CD1c-positive myeloid dendritic cell (primary cell): ENCODE results near the gene RGS14.
"Not testable (repeated sequence)": the region's sequence is repeated elsewhere in the genome, so short reads cannot be mapped to it uniquely, and the experiment has no call there.

ENCODE experiments used
- DNase-seq: peaks from one replicate; pipeline ENCODE4 v3.0.0-alpha.2; 2016; ENCODE audit errors: extremely low spot score

RGS14 gene

DNA sequence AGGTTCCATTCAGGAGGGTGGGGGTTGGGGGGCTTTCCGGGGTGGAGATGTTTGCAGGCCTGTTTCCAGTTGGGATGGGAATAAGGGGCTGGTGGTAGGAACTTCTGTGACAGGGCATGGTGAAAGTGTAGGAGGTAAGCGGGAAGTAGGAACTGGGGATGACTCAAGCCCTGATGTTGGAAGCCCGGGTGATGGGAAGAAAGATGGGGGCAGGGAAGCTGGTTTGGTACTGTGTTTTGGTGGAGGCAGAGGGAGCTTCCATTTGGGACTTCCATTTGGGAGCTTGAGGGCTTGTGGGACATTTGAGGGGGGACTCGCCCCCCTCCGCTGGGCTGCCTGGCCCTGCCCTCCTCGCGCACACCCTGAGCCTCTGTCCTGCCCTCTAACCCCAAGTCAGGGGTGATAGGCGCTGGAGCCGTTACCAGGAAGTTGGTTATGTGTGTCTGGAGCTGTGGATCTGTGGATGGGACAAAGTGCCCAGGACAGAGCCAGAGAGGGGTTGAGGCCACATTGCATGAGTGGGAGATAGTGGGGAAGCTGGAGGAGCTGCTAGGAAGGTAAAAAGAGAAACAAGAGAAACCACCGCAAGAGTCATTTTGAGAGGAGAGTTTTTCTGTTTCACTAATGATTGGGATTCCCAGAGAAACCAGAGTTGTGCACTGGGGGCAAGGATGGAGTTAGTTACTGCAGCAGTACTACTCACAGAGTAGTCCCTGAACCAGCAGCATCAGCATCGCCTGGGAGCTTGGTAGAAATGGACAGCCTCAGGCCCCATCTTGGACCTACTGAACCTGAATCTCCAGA lies 6.6 kb downstream of the RGS14 start:
- peak; percentile 68 for DNase-seq

DNA sequence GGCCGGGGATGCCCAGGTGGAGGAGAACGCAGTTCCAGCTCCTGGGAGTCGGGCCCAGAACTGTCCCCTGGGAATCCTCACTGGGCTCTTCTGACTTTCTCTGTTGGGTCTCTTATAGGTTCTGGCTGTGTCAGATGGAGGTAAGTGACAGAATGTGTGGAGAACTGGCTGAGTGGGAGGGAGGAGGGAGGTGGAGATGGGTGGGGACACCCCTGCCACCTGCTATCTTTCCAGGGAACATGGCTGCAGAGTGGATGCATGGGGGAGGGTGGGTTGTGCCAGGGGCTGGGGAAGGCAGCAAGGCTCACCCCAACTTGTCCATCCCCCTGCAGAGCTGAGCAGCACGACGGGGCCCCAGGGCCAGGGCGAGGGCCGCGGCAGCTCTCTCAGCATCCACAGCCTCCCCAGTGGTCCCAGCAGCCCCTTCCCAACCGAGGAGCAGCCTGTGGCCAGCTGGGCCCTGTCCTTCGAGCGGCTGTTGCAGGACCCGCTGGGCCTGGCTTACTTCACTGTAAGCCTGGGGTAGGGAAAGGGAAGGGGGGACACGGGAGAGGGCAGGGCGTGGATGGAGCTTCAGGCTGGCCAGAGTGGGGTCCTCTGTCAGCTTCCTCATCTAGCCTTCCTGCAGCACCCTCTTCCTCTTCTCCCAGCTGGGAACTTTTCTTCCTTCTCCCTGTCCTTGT lies 8.3 kb downstream of the RGS14 start:
- DNase-seq: no peak

DNA sequence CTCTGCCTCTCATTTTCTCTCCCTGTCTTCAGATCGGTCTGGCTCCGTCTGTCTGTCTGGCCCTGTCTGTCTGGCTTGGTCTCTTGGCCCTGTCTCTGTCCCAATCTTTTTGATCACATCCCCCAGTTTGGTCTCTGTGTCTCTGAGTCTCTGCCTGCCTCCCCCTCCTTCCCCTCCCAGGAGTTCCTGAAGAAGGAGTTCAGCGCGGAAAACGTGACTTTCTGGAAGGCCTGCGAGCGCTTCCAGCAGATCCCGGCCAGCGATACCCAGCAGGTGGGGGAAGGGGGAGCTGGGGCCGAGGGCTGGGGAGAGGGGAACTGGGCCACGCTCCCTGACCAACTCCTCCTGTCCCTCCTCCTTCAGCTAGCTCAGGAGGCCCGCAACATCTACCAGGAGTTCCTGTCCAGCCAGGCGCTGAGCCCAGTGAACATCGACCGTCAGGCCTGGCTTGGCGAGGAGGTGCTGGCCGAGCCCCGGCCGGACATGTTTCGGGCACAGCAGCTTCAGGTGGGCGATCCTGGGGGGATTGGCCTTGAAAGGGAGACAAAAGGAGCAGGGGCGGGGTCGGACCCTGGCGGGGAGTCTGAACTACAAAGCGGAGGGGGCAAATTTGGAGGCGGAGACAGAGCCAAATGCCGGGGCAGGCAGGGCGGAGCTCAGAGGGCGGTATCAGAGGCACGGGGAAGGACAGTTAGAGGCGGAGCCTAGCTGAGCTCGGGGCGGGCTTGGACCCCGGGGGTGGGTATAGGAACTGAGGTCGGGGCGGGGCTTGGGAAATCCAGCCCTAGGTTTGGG lies 9.0 kb downstream of the RGS14 start:
- no peak for DNase-seq

DNA sequence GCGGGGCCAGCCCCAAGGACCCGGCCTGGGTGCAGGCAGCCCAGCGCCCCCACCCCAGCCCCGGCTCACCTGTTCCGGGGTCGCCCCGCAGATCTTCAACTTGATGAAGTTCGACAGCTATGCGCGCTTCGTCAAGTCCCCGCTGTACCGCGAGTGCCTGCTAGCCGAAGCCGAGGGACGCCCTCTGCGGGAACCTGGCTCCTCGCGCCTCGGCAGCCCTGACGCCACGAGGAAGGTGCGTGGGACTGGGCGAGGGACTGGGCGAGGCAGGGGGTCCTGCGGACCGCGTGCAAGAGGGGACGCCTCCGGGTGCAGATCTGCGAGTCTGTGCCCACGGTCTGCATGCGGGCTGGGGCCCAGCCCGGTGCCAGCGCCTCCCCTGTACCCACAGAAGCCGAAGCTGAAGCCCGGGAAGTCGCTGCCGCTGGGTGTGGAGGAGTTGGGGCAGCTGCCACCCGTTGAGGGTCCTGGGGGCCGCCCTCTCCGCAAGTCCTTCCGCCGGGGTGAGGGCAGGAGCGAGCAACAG lies 9.7 kb downstream of the RGS14 start:
- DNase-seq: no peak

DNA sequence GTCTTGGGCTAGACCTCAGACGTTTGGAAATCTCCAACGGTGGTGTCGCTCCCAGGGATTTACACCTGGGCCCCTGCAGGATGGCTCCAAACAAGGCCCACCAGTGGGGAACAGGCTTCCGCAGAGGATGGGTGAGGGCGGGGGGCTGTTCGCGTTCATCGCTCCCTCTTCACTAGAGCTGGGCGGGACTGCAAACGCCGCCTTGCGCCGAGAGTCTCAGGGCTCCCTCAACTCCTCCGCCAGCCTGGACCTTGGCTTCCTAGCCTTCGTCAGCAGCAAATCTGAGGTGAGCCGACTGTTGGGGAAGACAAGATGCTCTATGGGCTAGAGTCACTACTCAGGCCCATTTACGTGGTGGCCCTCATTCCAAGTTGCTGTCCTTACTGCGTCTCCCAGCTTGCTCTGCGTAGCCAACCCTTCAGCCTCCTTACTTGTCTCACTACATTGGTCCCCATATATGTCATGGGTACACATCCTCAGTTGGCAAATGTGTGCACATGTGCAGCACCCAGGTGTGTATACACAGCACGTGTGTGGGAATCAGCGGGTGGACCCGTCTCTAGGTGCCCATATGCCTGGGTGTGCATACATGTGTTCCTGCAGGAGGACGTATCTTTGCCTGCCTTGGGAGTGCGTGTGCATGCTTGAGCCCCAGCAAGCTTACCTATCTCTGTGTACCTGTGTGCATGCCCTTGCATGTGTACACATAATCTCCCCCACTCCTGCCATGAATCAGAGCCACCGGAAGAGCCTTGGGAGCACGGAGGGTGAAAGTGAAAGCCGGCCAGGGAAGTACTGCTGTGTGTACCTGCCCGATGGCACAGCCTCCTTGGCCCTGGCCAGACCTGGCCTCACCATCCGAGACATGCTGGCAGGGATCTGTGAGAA lies 10.5 kb downstream of the RGS14 start:
- DNase-seq: no peak

DNA sequence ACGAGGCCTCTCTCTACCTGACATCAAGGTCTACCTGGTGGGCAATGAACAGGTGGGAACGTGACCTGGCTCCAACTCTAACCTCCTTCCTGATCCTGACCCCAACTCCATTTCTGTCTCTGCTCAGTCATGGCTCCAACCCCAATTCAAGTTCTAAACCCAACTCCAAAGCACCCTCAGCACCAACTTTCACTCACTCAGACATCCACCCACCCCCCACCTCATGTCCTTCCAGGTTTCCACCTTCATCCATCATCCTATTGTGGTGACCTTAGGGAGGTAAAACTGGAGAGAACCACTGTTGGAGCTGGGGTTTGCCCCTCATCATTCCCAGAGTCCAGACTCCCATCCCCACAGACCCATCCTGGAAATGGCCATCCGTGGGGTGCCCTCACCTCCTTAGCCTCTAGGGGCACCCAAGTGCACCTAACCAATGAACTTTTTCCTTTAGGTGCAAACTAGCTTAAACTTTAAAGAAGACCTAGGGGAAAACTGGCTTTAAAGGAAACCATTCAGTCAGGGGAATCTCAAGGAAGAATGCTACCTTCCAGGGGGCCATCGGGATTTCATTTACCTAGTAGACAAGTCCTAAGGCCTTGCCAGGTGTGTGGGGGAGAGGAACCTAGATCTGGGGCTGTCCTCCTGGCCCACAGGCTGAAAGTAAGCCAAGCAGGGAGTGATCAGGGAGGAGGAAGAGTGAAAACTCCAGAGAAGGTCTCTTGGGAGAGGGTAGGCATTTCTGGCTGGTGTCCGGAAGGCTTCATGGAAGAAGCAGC lies 11.3 kb downstream of the RGS14 start:
- peak; percentile 33 for DNase-seq

DNA sequence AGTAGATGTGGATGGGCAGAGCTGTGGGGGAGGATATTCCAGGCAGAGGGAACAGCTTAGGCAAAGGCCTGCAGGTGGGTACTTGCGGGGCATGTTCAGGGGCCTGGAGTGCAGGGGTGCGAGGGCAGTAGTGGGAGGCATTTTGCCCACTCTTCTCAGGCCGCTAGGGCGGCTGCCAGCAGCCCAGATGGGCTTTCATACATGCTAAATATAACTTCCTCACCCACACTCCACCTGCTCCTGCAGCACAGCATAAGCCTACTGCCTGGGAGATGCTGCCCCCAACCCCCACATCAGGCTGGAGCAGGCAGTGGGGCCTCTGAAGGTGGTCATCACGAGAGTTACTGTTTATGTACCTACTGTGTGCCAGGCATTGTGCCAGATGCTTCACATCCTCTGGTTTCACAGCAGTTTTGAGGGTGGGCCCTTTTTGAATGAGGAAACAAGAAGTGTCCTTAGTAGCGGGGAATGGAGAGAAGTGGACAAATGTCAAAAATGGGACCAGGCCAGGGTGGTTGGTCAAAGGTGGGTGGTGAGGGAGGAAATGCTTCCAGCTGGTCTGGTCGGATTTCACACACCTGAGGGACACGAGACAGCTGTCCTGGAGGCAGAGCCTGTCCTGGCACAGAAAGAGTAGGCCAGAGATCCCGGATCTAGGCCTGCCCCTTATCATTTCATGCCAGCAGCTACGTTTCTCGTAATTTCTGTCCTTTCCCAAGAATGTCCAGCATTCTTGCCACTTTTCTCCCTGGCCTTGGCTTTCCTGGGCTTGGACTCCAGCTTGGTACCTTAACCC lies 12.1 kb downstream of the RGS14 start:
- DNase-seq: no peak

DNA sequence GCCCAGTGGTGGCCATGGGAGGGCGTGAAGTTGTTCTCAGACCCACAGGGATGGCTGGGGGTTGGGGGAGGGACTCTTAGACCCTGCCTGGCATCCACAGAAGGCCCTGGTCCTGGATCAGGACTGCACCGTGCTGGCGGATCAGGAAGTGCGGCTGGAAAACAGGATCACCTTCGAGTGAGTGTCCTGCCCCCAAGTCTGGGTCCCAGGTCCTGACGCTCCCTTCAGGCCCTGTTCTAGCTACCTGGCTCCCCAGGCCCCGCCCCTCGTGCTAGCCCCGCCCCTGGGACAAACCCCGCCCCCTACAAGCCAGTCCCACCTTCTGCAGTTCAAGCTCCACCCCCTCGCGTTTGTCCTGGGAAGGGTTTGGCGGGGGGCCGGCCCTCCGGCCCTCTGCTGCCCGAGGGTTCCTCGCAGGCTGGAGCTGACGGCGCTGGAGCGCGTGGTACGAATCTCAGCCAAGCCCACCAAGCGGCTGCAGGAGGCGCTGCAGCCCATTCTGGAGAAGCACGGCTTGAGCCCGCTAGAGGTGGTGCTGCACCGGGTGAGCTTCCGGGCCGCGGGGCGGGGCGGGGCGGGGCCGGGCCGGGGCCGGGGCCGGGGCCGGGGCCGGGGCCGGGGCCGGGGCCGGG lies 12.9 kb downstream of the RGS14 start:
- DNase-seq: peak; percentile 59

DNA sequence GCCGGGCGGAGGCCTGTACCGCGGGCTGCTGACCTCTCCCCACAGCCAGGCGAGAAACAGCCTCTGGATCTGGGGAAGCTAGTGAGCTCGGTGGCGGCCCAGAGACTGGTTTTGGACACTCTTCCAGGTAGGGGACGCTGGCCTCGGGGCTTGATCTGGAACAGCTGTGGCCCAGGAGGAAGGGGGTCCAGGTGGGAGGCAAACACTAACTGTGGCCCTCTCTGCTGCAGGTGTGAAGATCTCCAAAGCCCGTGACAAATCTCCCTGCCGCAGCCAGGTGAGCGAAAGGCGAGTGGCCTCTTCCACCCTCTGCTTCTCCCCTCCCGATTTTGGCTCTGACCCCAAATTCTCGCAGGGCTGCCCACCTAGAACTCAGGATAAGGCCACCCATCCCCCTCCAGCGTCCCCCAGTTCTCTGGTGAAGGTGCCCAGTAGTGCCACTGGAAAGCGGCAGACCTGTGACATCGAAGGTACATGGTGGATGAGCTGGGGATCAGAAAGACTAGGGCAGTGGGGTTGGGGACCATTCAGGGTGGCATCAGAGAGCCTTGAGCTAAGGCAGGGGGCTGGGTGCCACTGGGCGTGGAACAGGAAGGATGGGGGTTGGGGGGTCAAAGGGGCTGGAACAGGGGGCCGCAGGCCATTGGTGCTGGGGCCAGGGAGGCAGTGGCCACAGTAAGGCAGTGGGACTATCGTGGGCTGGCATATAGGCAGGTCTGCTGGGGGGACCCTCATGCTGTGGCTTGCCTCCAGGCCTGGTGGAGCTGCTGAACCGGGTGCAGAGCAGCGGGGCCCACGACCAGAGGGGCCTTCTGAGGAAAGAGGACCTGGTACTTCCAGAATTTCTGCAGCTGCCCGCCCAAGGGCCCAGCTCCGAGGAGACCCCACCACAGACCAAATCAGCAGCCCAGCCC lies 13.7 kb downstream of the RGS14 start:
- DNase-seq: no peak

DNA sequence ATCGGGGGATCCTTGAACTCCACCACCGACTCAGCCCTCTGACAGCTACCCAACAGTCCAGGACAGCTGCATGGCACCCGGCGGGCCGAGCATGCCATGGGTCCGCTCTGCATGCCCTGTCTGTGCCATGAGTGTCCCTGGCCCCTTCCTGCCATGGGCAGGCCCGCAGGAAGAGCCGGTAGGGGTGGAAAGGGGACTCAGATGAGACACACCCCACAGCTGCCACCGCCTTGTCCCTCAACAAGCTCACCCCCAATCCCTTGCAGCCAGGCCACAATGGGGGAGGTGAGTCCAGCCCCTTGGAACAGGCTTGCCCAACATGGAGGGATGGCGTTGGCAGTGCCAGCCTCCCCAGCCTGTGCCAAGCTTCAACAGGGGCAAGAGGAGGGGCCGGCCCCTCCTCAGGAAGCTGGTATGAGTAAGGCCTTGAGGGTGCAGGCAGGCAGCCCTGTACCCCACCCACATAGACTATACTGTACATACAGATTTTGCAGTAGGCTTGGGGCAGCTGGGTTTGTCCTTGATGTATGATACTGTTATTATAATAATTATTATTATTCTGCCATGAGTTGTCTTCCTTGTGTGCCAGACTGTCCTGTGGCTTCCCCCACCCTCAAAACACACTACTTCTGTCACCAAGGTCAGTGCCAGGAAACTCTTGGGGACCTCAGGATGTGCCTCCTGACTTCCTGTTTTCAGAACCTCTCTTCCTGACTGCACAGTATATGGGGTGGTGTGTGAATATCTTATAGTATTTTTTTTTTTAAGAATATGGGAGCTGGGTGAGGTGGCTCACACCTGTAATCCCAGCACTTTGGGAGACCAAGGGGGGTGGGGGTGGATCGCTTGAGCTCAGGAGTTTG lies 14.5 kb downstream of the RGS14 start:
- no peak for DNase-seq

DNA sequence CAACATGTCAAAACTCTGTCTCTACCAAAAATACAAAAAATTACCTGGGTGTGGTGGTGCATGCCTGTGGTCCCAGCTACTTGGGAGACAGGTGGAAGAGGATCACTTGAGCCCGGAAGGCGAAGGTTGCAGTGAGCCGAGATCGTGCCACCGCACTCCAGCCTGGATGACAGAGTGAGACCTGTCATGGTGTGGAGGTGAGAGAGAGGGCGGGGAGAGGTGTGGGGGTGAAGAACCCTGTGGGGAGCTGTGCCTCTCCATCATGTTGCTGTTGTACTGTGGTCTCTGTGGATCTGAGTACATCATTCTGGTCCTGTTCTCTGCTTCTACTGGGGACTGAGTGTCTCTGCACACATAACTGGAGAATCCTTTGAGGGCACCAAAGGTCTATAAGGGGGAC lies 15.2 kb downstream of the RGS14 start:
- DNase-seq: no peak

DNA sequence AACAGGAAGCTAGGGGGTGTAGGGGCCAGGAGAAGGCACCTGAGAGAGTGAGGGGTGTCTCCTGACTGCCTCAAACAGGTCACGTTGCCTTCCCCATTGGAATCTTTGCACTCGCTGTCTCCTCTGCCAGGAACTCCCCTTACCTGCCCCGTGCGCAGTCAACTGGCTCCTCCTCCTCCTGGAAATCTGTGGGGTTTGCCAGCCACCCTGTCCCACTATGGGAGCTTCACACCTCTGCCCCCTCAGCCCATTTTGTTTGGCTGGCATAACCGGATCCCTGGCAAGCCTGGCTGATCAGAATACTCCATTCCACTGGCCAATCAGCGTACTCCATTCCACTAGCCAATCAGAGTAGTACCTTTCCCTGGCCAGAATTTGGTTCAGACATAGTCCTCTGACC lies 16.1 kb downstream of the RGS14 start:
- no peak for DNase-seq

DNA sequence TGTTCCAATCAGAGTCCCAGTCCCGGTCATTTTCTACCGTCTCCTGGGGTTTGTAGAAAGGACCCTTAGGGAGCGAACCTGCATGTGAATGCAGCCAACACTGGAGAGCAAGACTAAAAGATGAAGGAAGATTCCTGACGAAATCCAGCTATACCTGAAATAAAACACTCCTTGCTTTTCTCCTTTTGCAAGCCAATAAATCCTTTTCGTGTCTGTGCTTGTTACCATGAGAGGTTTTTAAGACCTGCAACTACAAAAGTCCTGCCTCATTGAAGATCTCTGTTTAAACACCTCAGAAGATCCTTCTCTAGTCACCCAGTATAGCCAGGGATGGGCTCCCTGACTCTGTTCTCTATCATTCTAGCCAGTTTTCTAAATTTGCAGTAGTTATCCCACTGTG lies 16.5 kb downstream of the RGS14 start:
- no peak for DNase-seq

DNA sequence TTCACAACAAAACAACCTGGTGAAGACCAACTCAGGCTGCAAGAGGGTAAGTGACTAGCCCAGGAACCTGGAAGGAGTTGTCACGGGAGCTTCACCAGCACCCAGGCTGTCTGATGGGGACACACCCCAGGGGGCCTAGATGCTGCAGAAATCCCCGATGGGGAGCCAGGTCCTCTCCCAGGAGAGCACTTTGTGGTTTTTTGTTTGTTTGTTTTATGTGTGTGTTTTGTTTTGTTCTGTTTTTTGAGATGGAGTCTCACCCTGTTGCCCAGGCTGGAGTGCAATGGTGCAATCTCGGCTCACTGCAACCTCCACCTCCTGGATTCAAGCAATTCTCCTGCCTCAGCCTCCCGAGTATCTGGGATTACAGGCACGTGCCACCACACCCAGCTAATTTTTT lies 17.8 kb downstream of the RGS14 start:
- not testable (repeated sequence) for DNase-seq

DNA sequence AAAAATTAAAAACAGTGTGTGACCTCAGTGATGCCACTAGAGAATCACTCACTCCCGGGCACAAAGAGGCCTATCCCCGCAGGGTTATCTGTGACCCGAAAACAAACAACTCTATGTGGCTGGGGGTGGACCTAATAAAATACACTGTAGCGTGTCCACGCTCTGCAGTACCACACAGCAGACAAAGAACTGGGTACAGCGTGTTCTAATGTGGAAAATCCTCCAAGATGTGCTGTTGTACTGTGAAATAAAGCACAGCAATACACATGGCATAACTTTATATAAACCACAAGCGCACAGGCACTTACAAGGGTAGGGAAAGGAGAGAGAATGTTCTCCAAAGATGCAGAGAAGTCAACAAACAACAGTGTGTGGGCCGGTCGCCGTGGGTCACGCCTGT lies 18.4 kb downstream of the RGS14 start:
- no peak for DNase-seq

DNA sequence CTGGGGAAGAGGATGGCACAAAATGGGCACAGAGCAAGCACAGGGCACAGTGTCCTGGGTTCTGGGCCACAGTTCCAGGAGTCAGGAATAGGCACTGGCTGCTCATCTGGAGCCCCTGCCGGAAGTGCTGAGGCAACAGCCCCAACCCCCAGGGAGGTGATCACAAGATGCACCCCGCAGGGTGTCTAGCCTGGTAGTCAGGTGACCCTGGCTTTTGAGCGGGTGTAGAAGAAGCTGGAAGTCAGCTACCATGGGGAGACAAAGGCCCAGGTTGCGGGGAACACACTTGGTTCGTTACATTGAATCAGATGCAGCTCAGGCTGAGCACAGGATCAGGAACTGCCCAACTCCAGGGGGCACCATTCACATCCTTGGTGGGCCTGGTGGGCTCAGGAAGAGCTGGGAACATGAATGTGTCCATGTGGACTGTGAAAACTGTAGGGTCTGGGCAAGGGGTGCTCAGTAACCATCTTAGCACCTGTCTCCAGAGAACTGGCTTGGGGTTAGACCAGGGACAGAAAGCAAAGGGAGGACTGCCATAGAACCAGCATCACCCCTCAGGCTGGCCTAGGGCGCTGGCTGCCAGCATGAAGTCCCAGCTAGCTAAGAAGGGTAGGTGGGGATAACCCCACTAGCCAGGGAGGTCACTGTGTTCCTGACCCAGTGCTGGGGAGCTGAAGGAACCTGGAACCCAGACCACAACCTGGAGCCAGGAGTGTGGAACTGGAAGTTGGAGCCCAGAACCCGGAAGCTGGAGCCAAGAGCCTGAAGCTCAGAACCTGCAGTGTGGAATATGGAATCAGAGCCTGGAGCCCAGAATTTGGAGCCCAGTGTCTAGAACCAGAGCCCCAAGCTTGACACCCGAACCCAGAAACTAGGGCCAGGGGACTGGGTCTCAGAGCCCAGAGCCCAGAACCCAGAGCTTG lies 20.4 kb downstream of the RGS14 start:
- DNase-seq: no peak
